HG03439 (cell line): ENCODE data around the gene PLCXD3.

Source experiments
- ATAC-seq: cut with Tn5 transposase; IDR thresholded peaks from one replicate; pipeline ENCODE4 v1.9.1; 2021; ENCODE audit warnings: mild to moderate bottlenecking, moderate library complexity; ENCODE audit not compliant: unreplicated experiment

Gene PLCXD3

DNA sequence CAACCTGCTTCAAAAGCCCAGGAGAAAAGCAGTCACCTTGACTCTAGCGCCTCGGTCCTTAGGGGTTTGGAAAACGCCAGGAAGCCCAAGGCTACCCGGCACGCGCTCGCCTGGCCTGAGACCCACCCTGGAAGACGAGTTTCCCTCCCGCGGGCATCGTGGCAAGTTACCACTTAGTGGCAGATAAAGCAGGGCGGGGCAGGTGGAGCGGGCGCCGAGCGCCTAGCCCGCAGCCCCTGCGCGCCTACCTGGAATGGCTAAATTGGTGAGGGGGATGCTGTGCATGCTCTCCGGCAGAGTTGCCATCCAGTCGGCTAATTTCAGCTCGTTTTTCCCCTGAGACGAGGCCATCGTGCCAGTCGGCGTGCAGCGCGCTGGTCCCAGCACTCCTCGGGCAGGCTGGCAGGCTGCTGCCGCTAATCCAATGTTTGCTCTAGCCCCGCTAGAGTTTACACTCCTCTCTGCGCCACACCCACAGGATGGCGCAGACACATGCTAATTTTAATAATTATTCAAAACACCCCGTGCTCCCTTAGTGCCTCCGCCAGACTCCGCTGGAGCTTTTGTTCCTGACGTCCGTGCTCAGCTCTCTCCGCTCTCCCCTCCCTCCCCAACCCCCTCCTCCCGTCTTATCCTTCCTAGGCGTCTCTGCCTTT lies at the start of gene PLCXD3:
Gene PLCXD3, minus strand, starts transcription at position 426 of the 656 bp plus-strand sequence. Its CDS starts 75 bp downstream, at position 351.
- no peak for ATAC-seq

- no peak for ATAC-seq
Observed at GRCh38 chr5:41559184-41559583, 48.8 kb upstream of the PLCXD3 start.

- no peak for ATAC-seq
Observed at GRCh38 chr5:41558295-41558694, 47.9 kb upstream of the PLCXD3 start.

GRCh38 chr5:41547991-41548390 lies 37.6 kb upstream of the PLCXD3 start:
- ATAC-seq, result no peak

- no peak for ATAC-seq
Observed at GRCh38 chr5:41542183-41542582, 31.8 kb upstream of the PLCXD3 start.

- no peak for ATAC-seq
Observed at GRCh38 chr5:41539454-41539853, 29.1 kb upstream of the PLCXD3 start.

GRCh38 chr5:41537581-41537980 lies 27.2 kb upstream of the PLCXD3 start:
- no peak for ATAC-seq

GRCh38 chr5:41532485-41532884 lies 22.1 kb upstream of the PLCXD3 start:
- ATAC-seq, result no peak

GRCh38 chr5:41527201-41527779 lies 16.9 kb upstream of the PLCXD3 start:
- no peak for ATAC-seq

DNA sequence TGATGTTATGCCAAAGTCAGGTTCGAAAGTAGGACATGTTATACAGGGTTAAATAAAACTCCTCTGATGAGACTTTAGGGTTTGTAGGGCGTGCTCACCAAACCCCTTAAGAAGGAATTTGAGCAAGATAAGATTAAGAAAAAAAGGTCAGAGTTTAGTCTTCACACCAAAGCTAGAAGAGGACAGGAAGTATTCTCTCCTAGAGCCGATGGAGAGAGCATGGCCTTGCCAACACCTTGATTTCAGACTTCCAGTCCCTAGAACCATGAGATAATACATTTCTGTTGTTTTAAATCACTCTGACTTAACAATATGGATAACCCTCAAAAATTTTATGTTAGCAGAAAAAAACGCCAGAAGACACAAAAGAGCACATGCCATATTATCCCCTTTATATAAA lies 16.3 kb upstream of the PLCXD3 start:
- ATAC-seq, result no peak

DNA sequence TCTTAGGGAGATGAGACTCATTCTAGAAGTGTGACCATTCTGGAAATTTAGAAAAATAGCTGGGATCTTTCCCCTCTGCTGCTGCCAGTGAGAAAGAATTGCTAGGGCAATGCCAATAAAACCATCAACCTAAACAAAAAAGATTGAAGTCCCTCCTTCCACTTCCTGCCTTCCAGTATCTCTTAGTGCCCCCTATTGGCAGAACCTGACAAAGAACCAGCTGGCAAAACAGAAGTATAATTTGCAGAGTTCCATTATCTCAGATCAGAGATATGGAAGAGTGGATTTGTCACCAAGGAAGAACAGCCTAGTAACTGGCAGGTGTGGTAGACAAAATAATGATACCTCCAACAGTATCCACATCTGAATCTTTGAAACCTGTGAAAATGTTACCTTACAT lies 13.8 kb upstream of the PLCXD3 start:
- no peak for ATAC-seq

GRCh38 chr5:41522193-41522786 lies 11.9 kb upstream of the PLCXD3 start:
- ATAC-seq, result no peak

GRCh38 chr5:41519801-41520200 lies 9.4 kb upstream of the PLCXD3 start:
- no peak for ATAC-seq

- no peak for ATAC-seq
Observed at GRCh38 chr5:41517909-41518308, 7.5 kb upstream of the PLCXD3 start.

DNA sequence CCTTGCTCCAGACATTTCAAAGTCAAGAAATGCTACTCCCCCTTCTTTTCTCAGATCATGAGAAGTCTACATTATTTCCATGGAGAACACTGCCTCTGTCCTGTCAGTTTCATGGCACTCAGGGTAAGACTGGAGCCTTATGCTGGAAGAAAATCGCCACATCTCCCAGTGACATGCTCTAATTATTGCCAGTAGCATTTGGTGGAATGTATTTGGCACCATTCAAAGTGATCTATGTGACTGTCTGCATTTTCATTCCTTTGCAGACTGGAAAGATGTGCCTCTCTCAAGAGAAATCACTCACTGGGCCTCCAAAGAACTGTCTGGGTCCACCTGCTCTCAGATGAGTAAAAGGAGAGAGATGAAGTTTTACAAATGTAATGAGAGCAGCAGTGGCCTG lies 840 bp upstream of the PLCXD3 start:
- ATAC-seq, result no peak

DNA sequence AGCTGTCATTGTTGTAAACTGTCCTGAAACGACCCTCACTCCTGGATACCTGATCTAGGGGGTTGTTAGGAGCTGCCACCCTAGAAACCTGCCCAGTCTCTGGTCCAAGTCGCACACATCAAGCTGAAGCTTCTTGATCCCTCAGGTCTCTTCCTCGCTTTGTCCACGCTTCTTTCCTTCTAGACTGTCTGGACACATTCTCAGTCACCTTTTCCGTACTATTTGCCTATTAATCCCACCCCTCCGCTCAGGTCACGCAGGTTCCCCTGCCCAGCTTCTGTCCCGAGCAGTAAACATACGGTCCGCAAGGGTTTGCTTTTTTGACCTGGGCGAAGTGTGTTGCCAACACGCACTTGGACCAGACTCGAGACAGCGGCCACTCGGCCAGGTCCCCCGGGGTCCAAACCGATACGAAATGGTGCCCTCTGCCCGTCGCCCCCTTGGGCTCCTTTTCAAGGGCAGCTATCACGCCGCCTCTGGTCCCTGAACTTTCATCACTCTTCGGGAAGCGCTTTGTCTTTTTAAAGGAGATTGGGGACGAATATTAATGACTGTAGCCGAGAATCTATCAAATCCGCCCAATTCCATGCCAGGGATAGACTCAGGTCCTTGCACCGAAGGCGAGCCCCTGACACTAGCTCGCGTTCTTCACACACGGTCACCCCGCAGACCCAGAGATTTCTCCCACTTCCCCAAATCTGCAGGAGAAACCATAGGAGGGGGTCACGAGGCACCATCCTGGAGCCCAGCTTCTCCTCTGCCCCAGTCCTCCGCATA lies 814 bp downstream of the PLCXD3 start:
- ATAC-seq, result no peak

DNA sequence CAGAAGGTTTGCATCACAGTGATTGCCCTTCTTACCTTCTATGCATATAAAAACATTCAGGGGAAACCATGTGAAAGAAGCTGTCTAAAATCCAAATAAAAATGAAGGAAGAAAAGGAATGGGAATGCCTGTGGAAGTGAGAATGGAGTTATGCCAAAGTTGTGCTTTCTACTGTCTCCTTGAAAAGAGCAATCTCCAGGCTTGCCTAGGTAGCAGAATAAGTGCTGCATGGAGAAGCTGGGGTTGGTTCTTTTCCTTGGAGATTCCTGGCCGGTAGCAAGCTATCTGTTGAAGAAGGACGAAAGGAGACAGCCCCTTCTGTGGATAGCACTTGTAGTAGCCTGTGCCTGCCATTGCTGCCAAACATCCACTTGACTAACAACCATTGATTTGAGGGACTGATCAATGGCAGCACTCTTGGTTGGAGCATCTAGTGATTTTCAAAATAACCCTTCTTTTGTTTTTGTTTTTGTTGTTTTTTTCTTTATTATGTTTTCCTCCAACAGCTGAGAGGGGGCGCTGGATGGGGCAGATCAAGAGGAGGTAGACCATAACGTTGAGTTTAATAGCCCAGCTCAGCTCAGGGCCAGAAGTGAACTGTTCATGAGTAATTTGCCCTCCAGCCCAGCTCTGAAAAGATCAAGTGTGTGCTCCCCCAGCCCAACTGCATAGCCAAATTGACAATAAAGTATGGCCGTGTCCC lies 1.6 kb downstream of the PLCXD3 start:
- no peak for ATAC-seq

DNA sequence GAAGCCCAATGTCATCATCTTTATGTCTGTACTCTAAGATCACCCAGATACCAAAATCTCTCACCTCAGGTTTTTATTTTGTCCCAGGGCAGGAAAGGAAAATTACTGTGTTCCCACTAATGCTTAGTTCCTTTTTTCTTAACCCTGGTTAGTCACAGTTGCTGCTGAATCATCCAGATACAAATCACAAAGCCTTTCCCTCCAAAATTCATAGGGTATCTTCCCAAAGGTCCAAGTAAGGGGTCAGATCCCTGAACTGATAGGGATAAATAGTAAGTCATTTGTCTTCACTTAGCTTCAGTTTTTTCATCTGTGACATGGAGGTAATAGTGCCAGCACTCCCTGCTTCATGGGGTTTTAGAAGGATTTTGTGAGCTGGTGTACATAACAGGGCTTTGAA lies 2.2 kb downstream of the PLCXD3 start:
- ATAC-seq, result no peak

GRCh38 chr5:41507501-41507900 lies 2.9 kb downstream of the PLCXD3 start:
- no peak for ATAC-seq

GRCh38 chr5:41503860-41504259 lies 6.5 kb downstream of the PLCXD3 start:
- ATAC-seq, result no peak

DNA sequence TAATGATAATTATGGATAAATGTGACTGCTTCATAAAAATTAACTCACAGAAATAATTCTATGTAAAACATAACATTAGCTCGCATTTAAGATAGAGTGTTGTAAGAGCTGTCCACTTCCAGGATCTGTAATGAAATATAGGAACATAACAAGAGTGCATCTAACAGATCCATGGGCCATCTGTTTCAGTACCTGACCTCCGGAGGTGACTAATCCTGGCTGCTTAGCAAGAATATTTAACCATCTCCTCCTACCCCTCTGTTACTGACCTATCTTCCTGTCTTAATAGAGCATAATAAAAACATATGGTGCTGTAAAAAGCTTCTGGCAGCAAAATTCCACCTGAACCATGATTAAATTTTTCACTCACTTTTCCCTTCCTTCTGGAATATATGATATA lies 7.1 kb downstream of the PLCXD3 start:
- ATAC-seq, result no peak
